NCI-H1436 treated with DMSO at 0.1 percent for 48 hours (cell line): ENCODE data around the gene TNFRSF21.
"Not testable (repeated sequence)": the region's sequence is repeated elsewhere in the genome, so short reads cannot be mapped to it uniquely, and the experiment has no call there.

Experiments used
- DNase-seq: peaks from one replicate; lab custom pipeline; 2025; lab: John Stamatoyannopoulos, UW

TNFRSF21 gene

GRCh38 chr6:47321577-47321976 is 11.9 kb upstream of the TNFRSF21 start:
- DNase-seq = no peak

- DNase-seq = no peak
These were observed 10.2 kb upstream of the TNFRSF21 start for GRCh38 chr6:47319867-47320266.

GRCh38 chr6:47319382-47319781 is 9.7 kb upstream of the TNFRSF21 start:
- DNase-seq = no peak

- no peak for DNase-seq
These were observed 8.7 kb upstream of the TNFRSF21 start for GRCh38 chr6:47318236-47318989.

- not testable (repeated sequence) for DNase-seq
These were observed 5.5 kb upstream of the TNFRSF21 start for GRCh38 chr6:47315181-47315580.

- DNase-seq = no peak
These were observed 401 bp upstream of the TNFRSF21 start for GRCh38 chr6:47310131-47310480.

GRCh38 chr6:47308552-47309290 is 984 bp downstream of the TNFRSF21 start:
- no peak for DNase-seq

GRCh38 chr6:47308198-47308517 is 1.5 kb downstream of the TNFRSF21 start:
- DNase-seq = no peak

GRCh38 chr6:47307362-47308197 is 2.1 kb downstream of the TNFRSF21 start:
- no peak for DNase-seq

GRCh38 chr6:47306887-47307286 is 2.8 kb downstream of the TNFRSF21 start:
- no peak for DNase-seq

- DNase-seq = no peak
These were observed 5.8 kb downstream of the TNFRSF21 start for GRCh38 chr6:47303861-47304260.

GRCh38 chr6:47303342-47303741 is 6.4 kb downstream of the TNFRSF21 start:
- no peak for DNase-seq

GRCh38 chr6:47302043-47302442 is 7.7 kb downstream of the TNFRSF21 start:
- no peak for DNase-seq

- DNase-seq = no peak
These were observed 8.3 kb downstream of the TNFRSF21 start for GRCh38 chr6:47301441-47301840.

- DNase-seq = no peak
These were observed 9.3 kb downstream of the TNFRSF21 start for GRCh38 chr6:47300417-47300816.

- no peak for DNase-seq
These were observed 9.7 kb downstream of the TNFRSF21 start for GRCh38 chr6:47299965-47300364.

GRCh38 chr6:47298475-47298874 is 11.2 kb downstream of the TNFRSF21 start:
- DNase-seq = no peak

- DNase-seq = no peak
These were observed 14.7 kb downstream of the TNFRSF21 start for GRCh38 chr6:47294990-47295389.

GRCh38 chr6:47292944-47293343 is 16.8 kb downstream of the TNFRSF21 start:
- no peak for DNase-seq

GRCh38 chr6:47292027-47292426 is 17.7 kb downstream of the TNFRSF21 start:
- no peak for DNase-seq

GRCh38 chr6:47290124-47290834 is 19.4 kb downstream of the TNFRSF21 start:
- DNase-seq = no peak
